ENCODE data around the gene PHC1.

DNA sequence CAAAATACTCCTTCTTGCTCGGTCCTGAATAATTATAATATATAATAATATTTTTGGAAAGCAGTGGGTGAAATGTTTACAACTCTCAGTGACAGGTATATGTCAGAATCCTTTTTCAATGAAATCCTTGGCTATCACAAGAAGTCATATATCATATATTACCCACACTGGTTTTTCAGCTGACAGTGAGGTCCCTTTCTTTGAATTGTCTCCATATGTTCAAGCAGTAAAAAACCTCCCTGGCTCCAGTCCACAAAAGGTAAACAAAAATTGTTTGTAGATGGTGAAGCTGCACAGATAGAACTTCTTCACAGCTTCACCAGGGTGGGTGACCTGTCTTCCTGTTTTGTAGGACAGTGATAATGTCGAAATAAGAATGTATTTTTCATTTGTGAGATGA lies 47.9 kb upstream of the PHC1 start:
- TF ChIP-seq, protein P1, sequence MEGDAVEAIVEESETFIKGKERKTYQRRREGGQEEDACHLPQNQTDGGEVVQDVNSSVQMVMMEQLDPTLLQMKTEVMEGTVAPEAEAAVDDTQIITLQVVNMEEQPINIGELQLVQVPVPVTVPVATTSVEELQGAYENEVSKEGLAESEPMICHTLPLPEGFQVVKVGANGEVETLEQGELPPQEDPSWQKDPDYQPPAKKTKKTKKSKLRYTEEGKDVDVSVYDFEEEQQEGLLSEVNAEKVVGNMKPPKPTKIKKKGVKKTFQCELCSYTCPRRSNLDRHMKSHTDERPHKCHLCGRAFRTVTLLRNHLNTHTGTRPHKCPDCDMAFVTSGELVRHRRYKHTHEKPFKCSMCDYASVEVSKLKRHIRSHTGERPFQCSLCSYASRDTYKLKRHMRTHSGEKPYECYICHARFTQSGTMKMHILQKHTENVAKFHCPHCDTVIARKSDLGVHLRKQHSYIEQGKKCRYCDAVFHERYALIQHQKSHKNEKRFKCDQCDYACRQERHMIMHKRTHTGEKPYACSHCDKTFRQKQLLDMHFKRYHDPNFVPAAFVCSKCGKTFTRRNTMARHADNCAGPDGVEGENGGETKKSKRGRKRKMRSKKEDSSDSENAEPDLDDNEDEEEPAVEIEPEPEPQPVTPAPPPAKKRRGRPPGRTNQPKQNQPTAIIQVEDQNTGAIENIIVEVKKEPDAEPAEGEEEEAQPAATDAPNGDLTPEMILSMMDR (IDR thresholded peaks at IDR 0.05), result no peak
- TF ChIP-seq EP300 (IDR thresholded peaks at IDR 0.05), result no peak
- TF ChIP-seq POLR2A (IDR thresholded peaks at IDR 0.05), result no peak
- TF ChIP-seq POLR2AphosphoS5 (IDR thresholded peaks at IDR 0.05), result no peak
